GM21423 (cell line): Measurements from ENCODE around the gene REEP5.
A peak's percentile ranks its signal among the peaks of the same experiment; 100 is the strongest.
"Not testable (repeated sequence)": the region's sequence is repeated elsewhere in the genome, so short reads cannot be mapped to it uniquely, and the experiment has no call there.

ENCODE experiments used
- ATAC-seq: cut with Tn5 transposase; IDR thresholded peaks from one replicate; pipeline ENCODE4 v1.9.1; 2021; ENCODE audit warnings: mild to moderate bottlenecking, moderate library complexity; ENCODE audit not compliant: unreplicated experiment

REEP5 gene

GRCh38 chr5:112892776-112893175 is 29.3 kb downstream of the REEP5 start:
- ATAC-seq: no peak

GRCh38 chr5:112892066-112892465 is 30.0 kb downstream of the REEP5 start:
- ATAC-seq: not testable (repeated sequence)

- ATAC-seq: no peak
These were observed 35.1 kb downstream of the REEP5 start for GRCh38 chr5:112886975-112887374.

- no peak for ATAC-seq
These were observed 37.0 kb downstream of the REEP5 start for GRCh38 chr5:112885001-112885400.

- no peak for ATAC-seq
These were observed 38.8 kb downstream of the REEP5 start for GRCh38 chr5:112883192-112883591.

- ATAC-seq: no peak
These were observed 41.6 kb downstream of the REEP5 start for GRCh38 chr5:112880219-112880964.

- ATAC-seq: peak; percentile 64
These were observed 43.3 kb downstream of the REEP5 start for GRCh38 chr5:112878760-112879159.

GRCh38 chr5:112878101-112878500 is 43.9 kb downstream of the REEP5 start:
- no peak for ATAC-seq

- no peak for ATAC-seq
These were observed 45.7 kb downstream of the REEP5 start for GRCh38 chr5:112876362-112876761.

- ATAC-seq: no peak
These were observed 51.1 kb downstream of the REEP5 start for GRCh38 chr5:112870966-112871365.

GRCh38 chr5:112869948-112870347 is 52.1 kb downstream of the REEP5 start:
- ATAC-seq: peak; percentile 73

GRCh38 chr5:112867411-112867810 is 54.6 kb downstream of the REEP5 start:
- ATAC-seq: no peak

GRCh38 chr5:112866739-112867138 is 55.3 kb downstream of the REEP5 start:
- ATAC-seq: no peak

- ATAC-seq: no peak
These were observed 56.9 kb downstream of the REEP5 start for GRCh38 chr5:112865128-112865527.

- ATAC-seq: no peak
These were observed 58.5 kb downstream of the REEP5 start for GRCh38 chr5:112863549-112863948.

GRCh38 chr5:112862085-112862484 is 59.9 kb downstream of the REEP5 start:
- ATAC-seq: no peak

GRCh38 chr5:112861638-112861985 is 60.4 kb downstream of the REEP5 start:
- no peak for ATAC-seq

GRCh38 chr5:112860929-112861637 is 60.9 kb downstream of the REEP5 start, which contains the start of gene SRP19:
TSS of gene SRP19 (plus strand) at chr5:112861287. CDS start at chr5:112861377, 90 bp downstream.
- ATAC-seq: peak; percentile 99

- ATAC-seq: not testable (repeated sequence)
These were observed 61.5 kb downstream of the REEP5 start for GRCh38 chr5:112860571-112860928.

GRCh38 chr5:112857866-112858265 is 64.2 kb downstream of the REEP5 start:
- ATAC-seq: no peak

GRCh38 chr5:112854651-112855050 is 67.4 kb downstream of the REEP5 start:
- ATAC-seq: no peak

GRCh38 chr5:112849912-112850311 is 72.1 kb downstream of the REEP5 start:
- ATAC-seq: no peak
